ENCODE results near the gene FANCE.

The FANCE gene

GRCh38 chr6:35497571-35498421, 45.7 kb downstream of the FANCE start:
- peak overlapping the region; percentile 49 to 79 for H3K4me3 ChIP-seq (replicated peaks in 1 of 2; ENCODE audit: low read depth in 2 of 2, low read length in 2 of 2)
- DNase-seq (ENCODE audit: low read depth in 2 of 2) = peak; percentile 86 to 87
- TF ChIP-seq CTCF (IDR thresholded peaks at IDR 0.05; ENCODE audit: low read depth, low read length) = no peak

GRCh38 chr6:35498422-35499067, 46.4 kb downstream of the FANCE start:
- peak overlapping the region; percentile 49 to 79 for H3K4me3 ChIP-seq (replicated peaks in 1 of 2; ENCODE audit: low read depth in 2 of 2, low read length in 2 of 2)
- DNase-seq (ENCODE audit: low read depth in 2 of 2) = no peak
- no peak for TF ChIP-seq CTCF (IDR thresholded peaks at IDR 0.05; ENCODE audit: low read depth, low read length)

GRCh38 chr6:35499372-35499771, 47.2 kb downstream of the FANCE start:
- no peak for DNase-seq (ENCODE audit: low read depth in 2 of 2)
- TF ChIP-seq CTCF (IDR thresholded peaks at IDR 0.05; ENCODE audit: low read depth, low read length) = no peak
- H3K4me3 ChIP-seq (replicated peaks in 1 of 2; ENCODE audit: low read depth in 2 of 2, low read length in 2 of 2) = no peak overlapping the region

- peak in 1 of 2 donors; percentile 52 for DNase-seq (ENCODE audit: low read depth in 2 of 2)
- H3K4me3 ChIP-seq (replicated peaks in 1 of 2; ENCODE audit: low read depth in 2 of 2, low read length in 2 of 2) = no peak overlapping the region
- no peak for TF ChIP-seq CTCF (IDR thresholded peaks at IDR 0.05; ENCODE audit: low read depth, low read length)
Measured at GRCh38 chr6:35500782-35501181, 48.6 kb downstream of the FANCE start.

- TF ChIP-seq CTCF (IDR thresholded peaks at IDR 0.05; ENCODE audit: low read depth, low read length) = no peak
- DNase-seq (ENCODE audit: low read depth in 2 of 2) = no peak
- no peak overlapping the region for H3K4me3 ChIP-seq (replicated peaks in 1 of 2; ENCODE audit: low read depth in 2 of 2, low read length in 2 of 2)
Measured at GRCh38 chr6:35501784-35502183, 49.6 kb downstream of the FANCE start.

- no peak for DNase-seq (ENCODE audit: low read depth in 2 of 2)
- H3K4me3 ChIP-seq (replicated peaks in 1 of 2; ENCODE audit: low read depth in 2 of 2, low read length in 2 of 2) = no peak overlapping the region
- no peak for TF ChIP-seq CTCF (IDR thresholded peaks at IDR 0.05; ENCODE audit: low read depth, low read length)
Measured at GRCh38 chr6:35503534-35503933, 51.4 kb downstream of the FANCE start.
